Measurements from ENCODE around the gene TNFRSF8.

DNA sequence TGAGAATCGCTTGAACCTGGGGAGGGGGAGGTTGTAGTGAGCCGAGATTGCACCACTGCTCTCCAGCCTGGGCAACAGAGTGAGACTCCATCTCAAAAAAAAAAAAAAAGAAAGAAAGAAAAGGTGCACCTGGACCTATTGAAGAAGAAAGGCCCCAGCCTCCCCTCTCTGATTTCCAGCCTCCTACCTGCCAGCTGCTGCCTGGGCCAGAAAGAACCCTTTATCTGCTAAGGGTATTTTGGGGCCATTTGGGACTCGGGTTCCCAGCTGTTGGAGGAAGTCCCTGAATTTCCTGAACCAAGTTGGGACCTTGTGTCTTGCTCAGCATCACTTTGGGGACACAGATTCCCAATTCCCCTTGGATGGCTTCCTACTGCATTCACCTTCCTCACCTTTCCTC is 3.9 kb upstream of the TNFRSF8 start:
- TF ChIP-seq, protein P1, sequence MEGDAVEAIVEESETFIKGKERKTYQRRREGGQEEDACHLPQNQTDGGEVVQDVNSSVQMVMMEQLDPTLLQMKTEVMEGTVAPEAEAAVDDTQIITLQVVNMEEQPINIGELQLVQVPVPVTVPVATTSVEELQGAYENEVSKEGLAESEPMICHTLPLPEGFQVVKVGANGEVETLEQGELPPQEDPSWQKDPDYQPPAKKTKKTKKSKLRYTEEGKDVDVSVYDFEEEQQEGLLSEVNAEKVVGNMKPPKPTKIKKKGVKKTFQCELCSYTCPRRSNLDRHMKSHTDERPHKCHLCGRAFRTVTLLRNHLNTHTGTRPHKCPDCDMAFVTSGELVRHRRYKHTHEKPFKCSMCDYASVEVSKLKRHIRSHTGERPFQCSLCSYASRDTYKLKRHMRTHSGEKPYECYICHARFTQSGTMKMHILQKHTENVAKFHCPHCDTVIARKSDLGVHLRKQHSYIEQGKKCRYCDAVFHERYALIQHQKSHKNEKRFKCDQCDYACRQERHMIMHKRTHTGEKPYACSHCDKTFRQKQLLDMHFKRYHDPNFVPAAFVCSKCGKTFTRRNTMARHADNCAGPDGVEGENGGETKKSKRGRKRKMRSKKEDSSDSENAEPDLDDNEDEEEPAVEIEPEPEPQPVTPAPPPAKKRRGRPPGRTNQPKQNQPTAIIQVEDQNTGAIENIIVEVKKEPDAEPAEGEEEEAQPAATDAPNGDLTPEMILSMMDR (IDR thresholded peaks at IDR 0.05; ENCODE audit: low read length): no peak
- no peak for TF ChIP-seq EZH2 (IDR thresholded peaks at IDR 0.05; ENCODE audit: borderline replicate concordance, low read length)
